Measurements from ENCODE around the gene ST6GALNAC6. TPM values are rescaled to one million over a fixed set of nuclear protein-coding genes. Genes with fewer than 3 reads are reported as not detected.

ST6GALNAC6 gene, protein sequence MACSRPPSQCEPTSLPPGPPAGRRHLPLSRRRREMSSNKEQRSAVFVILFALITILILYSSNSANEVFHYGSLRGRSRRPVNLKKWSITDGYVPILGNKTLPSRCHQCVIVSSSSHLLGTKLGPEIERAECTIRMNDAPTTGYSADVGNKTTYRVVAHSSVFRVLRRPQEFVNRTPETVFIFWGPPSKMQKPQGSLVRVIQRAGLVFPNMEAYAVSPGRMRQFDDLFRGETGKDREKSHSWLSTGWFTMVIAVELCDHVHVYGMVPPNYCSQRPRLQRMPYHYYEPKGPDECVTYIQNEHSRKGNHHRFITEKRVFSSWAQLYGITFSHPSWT
- total RNA-seq (2022; extraction: Qiagen RNA extraction) = 18.3 to 23.7 TPM (median 21.6 TPM) in 5 replicates

DNA sequence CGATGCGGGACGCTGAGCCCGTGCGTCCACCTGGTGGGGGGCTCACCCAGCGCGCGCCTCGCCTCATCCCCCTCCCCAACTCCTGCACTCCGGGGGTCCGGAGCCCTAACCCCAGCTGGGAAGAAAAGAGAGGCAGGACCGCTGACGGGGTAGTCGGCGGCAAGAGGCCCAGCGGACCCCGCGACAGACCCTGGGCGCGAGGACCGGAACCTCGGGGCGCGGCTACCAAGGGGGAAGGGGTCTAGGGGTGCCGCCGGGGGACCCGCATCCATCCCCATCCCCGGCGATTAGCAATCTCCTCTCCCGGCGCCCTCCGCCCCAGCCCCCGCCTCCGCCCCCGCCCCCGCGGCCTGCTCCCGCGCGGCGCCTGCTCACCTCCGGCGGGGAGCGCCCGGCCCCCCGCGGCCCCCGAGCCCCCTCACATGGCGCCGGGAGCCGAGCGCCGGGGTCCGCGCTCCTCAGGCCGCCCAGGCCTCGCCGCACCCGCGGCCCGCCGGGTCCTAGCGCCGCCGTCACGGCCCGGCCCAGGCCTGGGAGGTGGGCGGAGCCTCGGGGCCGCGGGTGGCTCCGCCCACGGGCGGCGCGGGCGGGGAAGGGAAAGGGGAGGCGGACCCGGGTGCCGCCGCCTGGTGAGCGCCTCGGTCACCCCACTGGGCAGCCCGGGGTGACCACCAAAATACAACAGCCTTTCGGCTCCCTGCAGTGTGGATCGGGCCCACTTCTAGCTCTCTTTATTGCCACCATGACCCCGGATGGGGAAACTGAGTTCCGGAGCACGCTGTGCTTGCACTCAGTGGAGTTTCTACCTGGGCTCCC is at the start of gene ST6GALNAC6:
TSS of gene ST6GALNAC6 (minus strand) at position 476 of the 816 bp plus-strand sequence. CDS start 1,622 bp downstream, outside the sequence.

DNA sequence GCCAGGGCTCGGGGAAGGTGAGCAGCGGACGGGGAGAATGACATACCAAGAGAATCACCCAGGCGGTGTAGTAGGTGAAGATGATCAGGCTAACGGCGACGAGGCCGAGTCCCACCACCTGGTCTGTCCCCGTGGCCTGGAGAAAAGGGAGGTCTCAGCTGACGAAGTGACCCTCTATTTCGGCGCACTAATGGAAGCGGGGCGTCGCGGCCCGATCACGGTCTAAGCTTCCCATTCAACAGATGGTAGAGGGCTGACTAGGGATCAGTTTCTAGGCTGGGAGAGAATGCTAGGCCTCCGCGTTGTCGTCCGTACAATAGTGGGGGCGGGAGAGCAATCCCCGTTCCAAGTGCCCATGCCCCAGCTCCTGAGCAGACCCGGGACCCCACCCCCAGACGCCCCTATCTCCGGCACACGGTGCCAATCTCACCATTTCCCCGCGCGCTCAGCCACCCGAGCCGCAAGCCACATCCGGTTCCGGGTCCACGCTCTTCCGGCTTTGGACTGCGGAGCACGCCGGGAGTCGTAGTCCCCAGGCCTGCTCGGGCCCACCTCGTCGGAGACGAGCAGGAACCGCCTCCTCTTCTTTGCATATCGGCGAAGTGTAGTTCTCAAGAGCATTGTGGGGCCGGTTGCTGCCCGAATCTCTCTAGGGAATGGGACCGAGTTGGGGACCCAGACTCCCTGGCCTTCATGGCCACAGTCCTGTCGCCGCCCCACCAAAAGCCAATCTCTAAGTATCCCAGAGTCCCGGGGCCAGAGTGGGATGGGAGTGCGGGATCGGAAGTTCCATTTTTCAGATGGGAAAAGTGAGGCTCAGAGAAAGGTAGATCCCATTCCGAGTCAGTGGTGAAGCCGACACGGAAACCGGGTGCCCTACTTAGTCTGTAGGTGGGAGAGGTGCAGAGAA is 38.2 kb upstream of the ST6GALNAC6 start, which contains the start of gene DPM2:
TSS of gene DPM2 (minus strand) at position 467 of the 910 bp plus-strand sequence. CDS start at position 433, 34 bp downstream.

DNA sequence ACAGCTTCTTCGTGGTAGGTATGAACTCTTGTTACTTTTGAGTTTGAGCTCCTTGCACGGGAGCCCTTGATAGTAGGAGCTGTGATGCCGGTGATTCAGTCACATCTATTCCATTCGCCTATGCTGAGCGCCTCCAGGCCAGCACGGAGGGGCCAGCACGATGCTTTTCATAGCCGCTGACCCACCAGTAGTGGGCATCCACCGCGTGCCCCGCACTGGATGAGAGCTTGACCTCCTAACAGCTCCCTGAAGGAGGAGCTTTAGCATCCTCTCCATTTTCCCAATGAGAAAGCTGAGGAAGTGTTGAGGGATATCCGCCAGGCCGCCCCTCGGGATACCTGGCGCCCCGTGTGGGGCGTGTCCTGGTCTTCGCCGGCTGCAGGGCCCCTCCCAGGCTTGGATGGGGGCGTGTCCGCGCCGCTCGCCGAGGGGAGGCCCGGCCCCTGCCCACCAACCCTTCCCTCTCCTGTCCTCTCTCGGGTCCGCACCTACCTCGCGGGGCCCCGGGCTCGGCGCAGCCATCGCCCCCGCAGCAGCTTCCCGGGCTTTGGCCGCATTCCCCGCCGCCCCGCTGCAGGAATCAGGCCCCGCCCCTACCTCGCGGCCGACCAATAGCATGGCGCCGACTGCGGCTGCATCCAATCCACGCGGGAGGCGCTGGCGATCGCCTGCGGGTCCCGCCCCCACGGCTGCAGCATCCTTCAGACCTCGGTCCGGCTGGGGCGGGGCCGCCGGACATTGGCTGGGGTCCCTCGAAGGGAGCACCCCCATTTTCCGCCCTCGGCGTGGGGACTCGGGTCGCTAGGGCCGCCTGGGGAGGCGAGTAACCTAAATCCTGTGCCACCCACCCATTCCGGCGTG is 31.1 kb upstream of the ST6GALNAC6 start, which contains the start of gene PIP5KL1:
TSS of gene PIP5KL1 (minus strand) at position 547 of the 861 bp plus-strand sequence. CDS start at position 522, 25 bp downstream.

DNA sequence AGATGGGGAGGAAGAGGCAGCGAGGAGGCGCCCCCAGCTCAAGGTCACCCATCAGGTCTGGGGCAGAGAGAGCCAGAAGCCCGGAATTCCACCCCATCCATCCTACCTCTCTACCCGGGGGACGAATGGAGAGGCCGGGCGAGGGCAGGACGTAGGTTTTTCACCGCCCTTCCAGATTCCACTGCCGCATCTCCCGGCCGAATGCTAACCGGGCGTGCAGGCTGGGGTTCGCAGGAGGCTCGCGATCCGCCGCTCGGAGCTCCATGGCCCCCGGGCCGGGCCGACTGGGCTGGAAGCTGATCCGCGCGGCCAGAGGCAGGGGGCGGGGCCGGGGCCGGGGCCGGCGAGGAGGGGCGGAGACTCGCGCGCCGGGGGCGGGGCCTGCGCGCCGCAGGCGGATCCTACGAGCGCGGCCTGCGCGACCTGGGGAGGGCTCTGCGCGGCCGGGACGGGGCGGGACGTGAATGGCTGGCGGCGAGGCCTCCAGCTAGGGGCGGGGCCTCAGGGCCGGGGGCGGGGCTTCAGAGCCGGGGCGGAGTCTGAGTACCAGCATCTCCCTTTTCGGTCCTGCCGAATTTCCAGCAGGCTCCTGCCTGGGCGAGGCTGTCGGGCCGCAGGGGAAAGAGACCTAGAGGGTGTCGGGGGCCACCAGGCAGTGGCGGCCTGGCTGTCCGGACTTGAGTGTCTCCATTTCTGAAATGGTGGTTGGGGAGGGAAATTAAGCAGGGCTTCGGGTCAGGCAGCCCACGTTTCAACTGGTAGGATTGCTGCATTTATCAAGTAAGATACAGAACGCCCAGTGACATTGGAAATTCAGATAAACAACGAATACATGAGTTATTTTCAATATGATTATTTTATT is 17.5 kb upstream of the ST6GALNAC6 start, which contains the start of gene ST6GALNAC4:
TSS of gene ST6GALNAC4 (minus strand) at position 322 of the 862 bp plus-strand sequence. CDS start 622 bp downstream, outside the sequence.

DNA sequence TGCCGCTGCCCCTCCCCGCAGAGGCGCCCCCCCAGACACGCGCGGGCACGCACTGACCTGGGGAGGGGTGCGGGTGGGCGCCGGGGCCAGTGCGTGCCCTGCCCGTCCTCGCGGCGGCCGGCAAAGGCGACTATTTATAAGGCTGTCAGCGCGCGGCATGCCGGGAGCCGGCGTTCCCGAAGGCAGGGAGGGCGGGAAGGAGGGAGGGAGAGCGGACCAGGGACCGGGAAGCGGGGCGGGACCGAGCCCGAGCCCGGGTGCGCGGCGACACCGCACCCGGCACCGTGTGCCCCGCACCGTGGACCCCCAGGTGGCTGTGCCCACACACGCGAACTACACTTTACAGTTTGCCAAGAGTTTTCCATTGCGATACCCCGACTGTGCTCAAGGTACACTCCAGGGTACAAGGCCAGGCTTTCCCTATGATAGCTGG is 21.8 kb downstream of the ST6GALNAC6 start, which contains the start of gene AK1:
TSS of gene AK1 (minus strand) at position 110 of the 433 bp plus-strand sequence. CDS start 3,058 bp downstream, outside the sequence.

DNA sequence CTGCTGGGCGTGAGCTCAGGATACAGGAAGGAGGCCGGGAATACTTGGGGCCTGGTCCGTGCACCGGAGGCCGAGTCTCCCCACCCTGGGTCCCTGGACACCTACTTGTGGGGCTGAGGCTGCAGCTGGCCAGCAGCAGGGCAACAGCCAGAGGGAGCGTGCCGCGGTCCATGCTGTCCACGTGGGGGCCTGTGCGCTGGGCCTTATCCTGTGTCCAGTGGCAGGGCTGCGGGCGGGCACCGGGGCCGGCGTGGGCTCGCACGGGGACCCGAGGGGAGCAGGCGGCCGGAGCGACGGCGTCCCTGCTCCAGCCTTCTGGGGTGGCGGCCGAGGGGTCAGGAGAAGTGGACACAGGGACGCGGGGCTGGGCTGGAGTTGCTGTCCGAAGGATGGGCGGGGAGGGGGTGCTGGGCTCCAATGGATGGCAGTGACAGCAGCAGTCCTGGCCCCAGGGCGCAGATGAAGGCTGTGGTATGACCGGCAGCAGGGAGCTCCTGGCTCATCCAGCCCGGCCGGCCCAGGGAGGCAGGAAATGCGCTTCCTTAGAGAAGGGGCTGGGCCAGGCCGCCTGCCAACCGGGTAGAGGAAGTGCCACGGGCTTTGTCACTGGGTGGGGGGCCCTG is 45.1 kb downstream of the ST6GALNAC6 start, which contains the start of gene ENG:
TSS of gene ENG (minus strand) at position 475 of the 623 bp plus-strand sequence. CDS start at position 172, 303 bp downstream.

Other genes with a start within 250 kb of the ST6GALNAC6 start
- 0.03 to 0.08 TPM (median 0.05 TPM) in 5 replicates for gene CFAP157, start 192.6 kb downstream of the ST6GALNAC6 start, total RNA-seq (2022; extraction: Qiagen RNA extraction)
- gene PTRH1, start 183.9 kb downstream of the ST6GALNAC6 start, total RNA-seq (2022; extraction: Qiagen RNA extraction) = 12.5 to 21.0 TPM (median 19.8 TPM) in 5 replicates
- 0.03 to 0.12 TPM (median 0.03 TPM) in 4 of 5 replicates, not detected in the other for gene TTC16, start 183.5 kb downstream of the ST6GALNAC6 start, total RNA-seq (2022; extraction: Qiagen RNA extraction)
- 12.6 to 17.9 TPM (median 15.7 TPM) in 5 replicates for gene TOR2A, start 164.3 kb downstream of the ST6GALNAC6 start, total RNA-seq (2022; extraction: Qiagen RNA extraction)
- gene SH2D3C, start 120.9 kb downstream of the ST6GALNAC6 start, total RNA-seq (2022; extraction: Qiagen RNA extraction) = 0.09 to 0.24 TPM (median 0.12 TPM) in 3 of 5 replicates, not detected in the others
- gene CDK9, start 113.6 kb downstream of the ST6GALNAC6 start, total RNA-seq (2022; extraction: Qiagen RNA extraction) = 42.8 to 54.4 TPM (median 45.7 TPM) in 5 replicates
- gene FPGS, start 96.7 kb downstream of the ST6GALNAC6 start, total RNA-seq (2022; extraction: Qiagen RNA extraction) = 45.9 to 52.3 TPM (median 49.1 TPM) in 5 replicates
- gene ENG, start 44.9 kb downstream of the ST6GALNAC6 start, total RNA-seq (2022; extraction: Qiagen RNA extraction) = 0.09 to 0.15 TPM (median 0.12 TPM) in 5 replicates
- gene AK1, start 21.9 kb downstream of the ST6GALNAC6 start, total RNA-seq (2022; extraction: Qiagen RNA extraction) = 44.0 to 77.7 TPM (median 73.1 TPM) in 5 replicates
- gene ST6GALNAC4, start 17.4 kb upstream of the ST6GALNAC6 start, total RNA-seq (2022; extraction: Qiagen RNA extraction) = 13.9 to 17.2 TPM (median 16.3 TPM) in 5 replicates
- gene PIP5KL1, start 31.2 kb upstream of the ST6GALNAC6 start, total RNA-seq (2022; extraction: Qiagen RNA extraction) = 1.5 to 2.1 TPM (median 1.6 TPM) in 5 replicates
- gene DPM2, start 38.3 kb upstream of the ST6GALNAC6 start, total RNA-seq (2022; extraction: Qiagen RNA extraction) = 35.2 to 42.8 TPM (median 42.5 TPM) in 5 replicates
- 41.9 to 56.2 TPM (median 44.3 TPM) in 5 replicates for gene EEIG1, start 81.4 kb upstream of the ST6GALNAC6 start, total RNA-seq (2022; extraction: Qiagen RNA extraction)
- gene NAIF1, start 167.7 kb upstream of the ST6GALNAC6 start, total RNA-seq (2022; extraction: Qiagen RNA extraction) = 5.6 to 7.4 TPM (median 7.2 TPM) in 5 replicates
- 7.2 to 8.4 TPM (median 8.0 TPM) in 5 replicates for gene SLC25A25, start 168.6 kb upstream of the ST6GALNAC6 start, total RNA-seq (2022; extraction: Qiagen RNA extraction)
- gene PTGES2, start 228.1 kb upstream of the ST6GALNAC6 start, total RNA-seq (2022; extraction: Qiagen RNA extraction) = 70.5 to 93.8 TPM (median 86.8 TPM) in 5 replicates
- 2.8 to 5.4 TPM (median 3.3 TPM) in 5 replicates for gene LCN2, start 249.8 kb upstream of the ST6GALNAC6 start, total RNA-seq (2022; extraction: Qiagen RNA extraction)